K562 (cell line): ENCODE data around the gene EXOSC1. TPM values are rescaled to one million over a fixed set of nuclear protein-coding genes. Genes with fewer than 3 reads are reported as not detected.
A peak's percentile ranks its signal among the peaks of the same experiment; 100 is the strongest.

Experiments used
- ATAC-seq: fragments of 200-7000 bp; cut with Tn5 transposase; 3 replicates; pipeline ENCODE4 v1.9.1; 2020; ENCODE audit warnings: moderate library complexity
- BruUV-seq: library from RNA; stranded (reverse); fragments of 400-500 nt; replicated peaks from 2 replicates; lab custom pipeline; 2021; lab: Mats Ljungman, UMichigan
- CTCF ChIA-PET: fragments of 300-600 bp; formaldehyde crosslinking; extraction: SDS; loops from one replicate; lab custom pipeline; 2021; ENCODE audit warnings: low intra/inter-chr PET ratio; lab: Yijun Ruan, JAX
- POLR2A ChIA-PET: fragments of 300-600, 350-650 bp; sonication (Branson Sonifier 250); formaldehyde crosslinking; extraction: SDS; loops from one replicate; lab custom pipeline; 2021; ENCODE audit warnings: antibody characterized with exemption, inconsistent platforms; lab: Yijun Ruan, JAX
- DNase-seq, 4 experiments: peaks; one replicate each; pipeline versions ENCODE4 v3.0.0 to v3.0.0-alpha.2; 2011 to 2018; ENCODE audit warnings: low spot score in 3 of 4, mixed read lengths in 3 of 4; ENCODE audit errors: extremely low read depth in 1 of 4
- FAIRE-seq: peaks from 2 replicates; lab custom pipeline; 2011; peaks lifted over from hg19 to GRCh38; lab: Jason Lieb, UNC
- H2AFZ ChIP-seq: 2 replicates; pipeline ENCODE4 v1.6.0; 2011; ENCODE audit warnings: low read depth, low read length, control low read depth, inconsistent platforms
- H3K27ac ChIP-seq: fragments of 200-600 bp; 3 replicates; pipeline ENCODE4 v1.8.0; 2011; ENCODE audit warnings: low read depth, mild to moderate bottlenecking, control low read depth, inconsistent platforms, low read length, moderate library complexity, mixed read lengths; ENCODE audit errors: extremely low read depth
- H3K27me3 ChIP-seq, 2 experiments: fragments of 300-600 bp in 1 of 2; 2 replicates in 1 of 2; 3 replicates in 1 of 2; pipeline versions ENCODE4 v1.6.0 to v1.8.0; 2011; ENCODE audit warnings: inconsistent platforms in 2 of 2, low read length in 2 of 2, mild to moderate bottlenecking in 1 of 2, mixed read lengths in 1 of 2, moderate library complexity in 1 of 2; ENCODE audit not compliant: control insufficient read depth in 2 of 2, insufficient read depth in 2 of 2
- H3K36me3 ChIP-seq: fragments of 300-600 bp; 3 replicates; pipeline ENCODE4 v1.8.0; 2011; ENCODE audit warnings: mild to moderate bottlenecking, low read length, inconsistent platforms; ENCODE audit not compliant: control insufficient read depth, insufficient read depth
- H3K4me1 ChIP-seq, 2 experiments: fragments of 200-600 bp in 1 of 2; replicated peaks in 1 of 2; 2 replicates in 1 of 2; 3 replicates in 1 of 2; pipeline versions ENCODE4 v1.5.1 to v1.8.0; 2011; ENCODE audit warnings: inconsistent platforms in 2 of 2, low read length in 2 of 2, mild to moderate bottlenecking in 1 of 2, mixed read lengths in 1 of 2, moderate library complexity in 1 of 2; ENCODE audit not compliant: control insufficient read depth in 2 of 2, insufficient read depth in 2 of 2
- H3K4me2 ChIP-seq: 2 replicates; pipeline ENCODE4 v1.6.1; 2011; ENCODE audit warnings: low read length, control low read depth, inconsistent platforms, mixed read lengths; ENCODE audit not compliant: insufficient read depth
- H3K4me3 ChIP-seq: fragments of 200-600 bp; sonication (generic), shearing (Covaris generic); 2 replicates; pipeline ENCODE4 v1.5.1; 2016; ENCODE audit warnings: control low read depth, inconsistent platforms
- H3K79me2 ChIP-seq: fragments of 200-600 bp; 3 replicates; pipeline ENCODE4 v1.8.0; 2011; ENCODE audit warnings: low read length, inconsistent platforms; ENCODE audit not compliant: control insufficient read depth, insufficient read depth
- H3K9ac ChIP-seq, 2 experiments: 2 replicates each; pipeline versions ENCODE4 v1.6.0 to v1.6.1; 2011; ENCODE audit warnings: low read depth in 2 of 2, low read length in 2 of 2, control low read depth in 1 of 2, inconsistent platforms in 1 of 2, mild to moderate bottlenecking in 1 of 2, mixed read lengths in 1 of 2; ENCODE audit not compliant: insufficient read depth in 1 of 2
- H3K9me1 ChIP-seq: one replicate; pipeline ENCODE4 v1.6.0; 2011; ENCODE audit warnings: inconsistent platforms, mild to moderate bottlenecking, low read length, moderate library complexity; ENCODE audit not compliant: control insufficient read depth, insufficient read depth
- H3K9me3 ChIP-seq: replicated peaks from 2 replicates; pipeline ENCODE4 v1.5.1; 2011; ENCODE audit warnings: low read depth, low read length, inconsistent platforms; ENCODE audit not compliant: control insufficient read depth, insufficient read depth
- H4K20me1 ChIP-seq: replicated peaks from 2 replicates; pipeline ENCODE4 v1.6.1; 2011; ENCODE audit warnings: low read length, inconsistent platforms, mixed read lengths; ENCODE audit not compliant: control insufficient read depth, insufficient read depth
- CBFA2T3 ChIP-seq: fragments of 450-650 bp; IDR thresholded peaks from 2 replicates; pipeline ENCODE4 v1.6.1; 2017
- SMARCC2 ChIP-seq: fragments of 450-650 bp; IDR thresholded peaks from 2 replicates; pipeline ENCODE4 v1.6.1; 2017; ENCODE audit warnings: antibody characterized with exemption, moderate library complexity, mild to moderate bottlenecking, low read depth
- WGBS: fragments of 100-300 bp; shearing (Covaris generic); methylation state at CpG from one replicate; pipeline ENCODE4 v1.1.6; 2016; ENCODE audit warnings: low coverage, mixed read lengths; ENCODE audit not compliant: insufficient coverage; ENCODE audit errors: missing lambda C conversion rate; 5-methylcytosine and 5-hydroxymethylcytosine counted together
- in situ Hi-C: fragments of 300-500 bp; cut with MboI; formaldehyde crosslinking; loops from 4 replicates; pipeline ENCODE4 v1.15.0; 2018; ENCODE audit warnings: inconsistent platforms, mixed read lengths
- intact Hi-C: fragments of 100-400 bp; cut with micrococcal nuclease; formaldehyde crosslinking; loops from 2 replicates; pipeline ENCODE4 v1.14.2; 2022
- polyA plus RNA-seq, 8 experiments: library from polyadenylated mRNA; depleted of rRNA in 4 of 8; stranded (reverse) in 5 of 8; unstranded in 3 of 8; fragments of >200 nt; fragmentation: Nextera tagmentation in 2 of 8; fragmentation: Illumina TruSeq in 1 of 8; extraction: Ambion mirVana in 2 of 8; extraction: Trizol in 1 of 8; gene quantifications; 2 replicates each; pipeline versions ENCODE4 v1.2.1 to v1.2.3, GENCODE V29; 2011 to 2014; ENCODE audit warnings: inconsistent platforms in 1 of 8, missing spikeins in 1 of 8
- total RNA-seq, 7 experiments: library from RNA; depleted of rRNA in 6 of 7; stranded (reverse); fragments of >200 nt in 6 of 7; fragmentation: Illumina TruSeq in 2 of 7; extraction: Trizol in 2 of 7; gene quantifications; 2 replicates each; pipeline versions ENCODE4 v1.2.1 to v1.2.3, GENCODE V29; 2011 to 2021; ENCODE audit warnings: low replicate concordance in 1 of 7
- TF ChIP-seq, protein P1 (sequence below), 2 experiments: fragments of 450-650 bp; formaldehyde crosslinking in 1 of 2; IDR thresholded peaks; 2 replicates each; pipeline versions ENCODE4 v1.4.0 to v1.6.1; 2014 to 2020; ENCODE audit warnings: mild to moderate bottlenecking in 2 of 2, borderline replicate concordance in 1 of 2, low read depth in 1 of 2

Gene EXOSC1
- total and polyA plus RNA-seq, 9 of the 15 experiments (the other 6 are each of a cell fraction or from before 2014, with no cell fraction given), result 44.3 to 117 (median 67.0) TPM

DNA sequence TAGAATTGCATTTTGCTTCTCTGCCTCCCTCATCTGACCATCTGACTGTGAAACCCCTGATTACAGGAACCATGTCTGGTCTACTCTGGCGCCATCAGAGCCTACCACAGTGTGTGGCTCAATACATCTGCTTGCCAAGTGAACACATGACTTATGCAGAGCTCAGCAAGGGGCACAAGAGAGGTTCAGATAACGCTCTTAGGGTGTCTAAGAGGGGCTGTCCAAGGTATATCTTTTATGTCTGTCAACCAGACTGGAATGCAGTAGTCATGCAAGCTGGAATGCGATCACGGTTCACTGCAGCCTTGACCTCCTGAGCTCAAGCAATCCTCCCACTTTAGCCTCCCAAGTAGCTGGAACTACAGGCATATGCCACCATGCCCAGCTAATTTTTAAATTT lies 34.4 kb downstream of the EXOSC1 start:
- FAIRE-seq (no peak), DNase-seq (peak in 1 of 4 experiments; percentile 26), ATAC-seq (no peak)
- no peaks in the 10 kb centered on the region for H3K9me3 ChIP-seq
- H3K4me2 ChIP-seq, result no peak overlapping the region
- TF ChIP-seq, protein P1, sequence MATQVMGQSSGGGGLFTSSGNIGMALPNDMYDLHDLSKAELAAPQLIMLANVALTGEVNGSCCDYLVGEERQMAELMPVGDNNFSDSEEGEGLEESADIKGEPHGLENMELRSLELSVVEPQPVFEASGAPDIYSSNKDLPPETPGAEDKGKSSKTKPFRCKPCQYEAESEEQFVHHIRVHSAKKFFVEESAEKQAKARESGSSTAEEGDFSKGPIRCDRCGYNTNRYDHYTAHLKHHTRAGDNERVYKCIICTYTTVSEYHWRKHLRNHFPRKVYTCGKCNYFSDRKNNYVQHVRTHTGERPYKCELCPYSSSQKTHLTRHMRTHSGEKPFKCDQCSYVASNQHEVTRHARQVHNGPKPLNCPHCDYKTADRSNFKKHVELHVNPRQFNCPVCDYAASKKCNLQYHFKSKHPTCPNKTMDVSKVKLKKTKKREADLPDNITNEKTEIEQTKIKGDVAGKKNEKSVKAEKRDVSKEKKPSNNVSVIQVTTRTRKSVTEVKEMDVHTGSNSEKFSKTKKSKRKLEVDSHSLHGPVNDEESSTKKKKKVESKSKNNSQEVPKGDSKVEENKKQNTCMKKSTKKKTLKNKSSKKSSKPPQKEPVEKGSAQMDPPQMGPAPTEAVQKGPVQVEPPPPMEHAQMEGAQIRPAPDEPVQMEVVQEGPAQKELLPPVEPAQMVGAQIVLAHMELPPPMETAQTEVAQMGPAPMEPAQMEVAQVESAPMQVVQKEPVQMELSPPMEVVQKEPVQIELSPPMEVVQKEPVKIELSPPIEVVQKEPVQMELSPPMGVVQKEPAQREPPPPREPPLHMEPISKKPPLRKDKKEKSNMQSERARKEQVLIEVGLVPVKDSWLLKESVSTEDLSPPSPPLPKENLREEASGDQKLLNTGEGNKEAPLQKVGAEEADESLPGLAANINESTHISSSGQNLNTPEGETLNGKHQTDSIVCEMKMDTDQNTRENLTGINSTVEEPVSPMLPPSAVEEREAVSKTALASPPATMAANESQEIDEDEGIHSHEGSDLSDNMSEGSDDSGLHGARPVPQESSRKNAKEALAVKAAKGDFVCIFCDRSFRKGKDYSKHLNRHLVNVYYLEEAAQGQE (IDR thresholded peaks at IDR 0.05; ENCODE audit: borderline replicate concordance), result peak; percentile 39; the same call in 1 of the 2 replicates
- TF ChIP-seq, protein P1 (CRISPR knock-in tag; IDR thresholded peaks at IDR 0.05; ENCODE audit: low read depth), result no peak
- no peak for TF ChIP-seq SMARCC2
- TF ChIP-seq CBFA2T3, result peak; percentile 40
- H3K9ac ChIP-seq, result no peak overlapping the region
- in situ Hi-C loops (no loop called here), intact Hi-C loops (no loop called here)
- H3K36me3 ChIP-seq, result no peaks in the 10 kb centered on the region; the same call in 2 of the 3 replicates
- BruUV-seq, result no TSS peak
- H3K4me1 ChIP-seq, result peaks cover 19 to 23% of the 10 kb centered on the region in 2 experiments; a peak in 3 of 5 replicates
- peak overlapping the region; percentile 77 for H2AFZ ChIP-seq
- no peak overlapping the region for H3K27ac ChIP-seq
- no peaks in the 10 kb centered on the region for H4K20me1 ChIP-seq
- no peak overlapping the region for H3K4me3 ChIP-seq
- WGBS, result 27% methylated on average over 2 of the region's 4 CpGs
- ChIA-PET POLR2A (interaction anchor here (1.1 to 2.1 kb wide), 3 partner anchors 10 to 17 kb away, joined by 3 to 6 read pairs (median 5); partner anchors contain the start of gene RRP12), CTCF (no interaction called here)
- H3K27me3 ChIP-seq, result no peaks in the 10 kb centered on the region
- H3K9me1 ChIP-seq, result no peaks in the 10 kb centered on the region
- H3K79me2 ChIP-seq, result no peaks in the 10 kb centered on the region
